Measurements from ENCODE around the gene LPIN2.

Gene LPIN2

GRCh38 chr18:2998644-2999043 is 14.3 kb downstream of the LPIN2 start:
- no peak for DNase-seq

- no peak for DNase-seq
Measured at GRCh38 chr18:2997846-2998564, 14.9 kb downstream of the LPIN2 start.

DNA sequence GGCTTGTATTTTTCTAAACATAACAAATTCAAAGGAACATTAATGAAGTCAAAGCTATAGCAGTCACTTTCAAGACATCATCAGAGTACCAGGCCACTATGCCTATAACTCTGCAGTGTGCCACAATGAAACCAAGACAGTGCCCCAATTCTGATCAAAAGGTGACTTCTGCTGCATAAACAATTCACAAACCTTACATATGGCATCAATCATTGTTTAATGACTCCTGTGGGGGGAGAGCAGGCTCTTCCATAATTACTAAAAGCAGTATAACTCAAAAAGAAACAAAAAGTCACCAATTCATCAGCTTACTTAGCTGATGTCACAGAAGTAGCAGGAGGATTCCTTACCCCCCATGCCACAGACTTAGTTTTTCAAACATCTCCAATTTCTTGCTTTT is 15.5 kb downstream of the LPIN2 start:
- DNase-seq, result no peak

- no peak for DNase-seq
Measured at GRCh38 chr18:2994603-2995432, 18.1 kb downstream of the LPIN2 start.

DNA sequence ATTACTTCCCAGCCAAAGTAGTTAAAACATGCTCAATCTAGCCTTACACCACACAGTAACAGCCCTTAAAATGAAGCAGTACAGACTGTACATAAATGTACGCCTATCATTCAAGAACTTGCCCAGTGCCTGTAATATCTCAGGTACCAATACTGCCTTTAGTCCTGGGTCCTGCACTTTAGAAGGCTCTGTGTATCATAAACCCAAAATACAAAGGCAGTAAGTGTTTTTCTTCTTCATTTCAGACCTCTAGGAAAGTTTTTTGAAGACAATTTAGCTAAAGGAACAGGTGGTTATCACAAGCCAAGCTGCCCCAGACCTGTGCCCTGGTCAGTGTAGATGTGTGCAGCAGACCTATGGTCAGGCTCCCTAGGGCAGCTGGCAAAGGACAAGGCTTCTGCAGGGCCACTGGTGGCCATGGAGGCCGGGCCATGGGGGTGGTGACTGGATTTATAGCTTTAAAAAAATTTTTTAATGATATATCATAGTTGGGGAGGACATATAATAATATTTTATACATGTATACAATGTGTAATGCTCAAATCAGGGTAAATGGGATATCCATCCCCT is 18.8 kb downstream of the LPIN2 start:
- DNase-seq, result no peak

DNA sequence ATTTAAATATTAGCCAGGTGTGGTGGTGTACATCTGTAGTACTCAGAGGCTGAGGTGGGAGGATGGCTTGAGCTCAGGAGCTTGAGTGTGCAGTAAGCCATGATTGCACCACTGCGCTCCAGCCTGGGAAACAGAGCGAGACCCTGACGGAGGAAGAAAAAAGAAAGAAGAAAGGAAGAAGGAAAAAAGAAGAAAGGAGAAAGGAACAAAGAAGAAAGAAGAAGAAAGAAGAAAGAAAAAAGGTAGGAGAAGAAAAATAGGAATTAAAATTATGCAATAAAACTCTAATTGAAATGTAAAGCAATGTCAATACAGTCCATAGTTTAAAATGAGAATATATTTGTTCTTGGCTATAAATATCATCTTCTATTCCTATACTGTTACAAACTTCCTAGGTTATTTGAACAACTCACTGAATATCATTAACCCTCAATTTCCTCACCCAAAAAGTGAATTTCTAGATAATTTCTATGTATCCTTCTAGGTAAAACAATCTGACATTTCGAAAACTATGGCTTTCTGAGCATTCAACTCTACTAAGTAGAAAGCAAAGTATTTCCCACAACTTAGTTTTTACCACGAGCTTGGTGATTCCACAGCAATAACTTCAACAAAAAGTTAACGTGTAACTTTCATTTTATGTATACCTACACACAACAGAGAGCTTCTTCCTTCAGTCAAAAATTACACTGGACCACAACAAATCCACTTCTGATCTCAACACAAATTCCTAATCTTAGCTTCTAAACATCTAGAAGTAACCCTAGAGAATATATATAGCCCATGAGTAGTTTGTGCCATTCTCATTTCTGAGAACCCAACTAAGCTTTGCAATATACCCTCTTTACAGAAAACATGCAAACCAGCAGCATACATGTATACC is 19.7 kb downstream of the LPIN2 start:
- no peak for DNase-seq

DNA sequence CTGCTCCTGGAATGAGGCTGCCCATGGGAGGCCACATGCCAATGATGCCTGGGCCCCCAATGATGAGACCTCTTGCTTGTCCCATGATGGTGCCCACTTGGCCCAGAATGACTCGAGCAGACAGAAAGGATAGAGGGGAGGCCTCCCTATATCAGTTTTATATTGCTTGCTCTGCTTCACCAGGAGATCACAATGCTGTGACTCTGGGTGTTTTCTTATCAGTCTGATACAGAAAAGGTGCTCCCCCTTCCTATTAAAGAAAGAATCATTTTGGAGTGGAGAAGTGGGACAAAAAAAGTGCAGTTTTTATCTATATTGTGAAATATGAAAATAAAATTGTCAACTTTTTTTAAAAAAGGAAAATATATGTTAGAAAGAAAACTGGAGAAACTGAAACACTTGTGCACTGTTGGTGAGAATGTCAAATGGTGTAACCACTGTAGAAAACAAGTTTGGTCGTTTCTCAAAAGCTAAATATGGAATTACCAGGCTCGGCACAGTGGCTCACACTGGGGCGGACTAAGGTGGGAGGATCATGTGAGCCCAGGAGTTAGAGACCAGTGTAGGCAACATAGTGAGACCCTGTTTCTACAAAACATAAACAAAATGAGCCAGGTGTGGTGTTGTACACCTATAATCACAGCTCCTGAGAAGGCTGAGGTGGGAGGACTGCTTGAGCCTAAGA is 21.8 kb downstream of the LPIN2 start:
- no peak for DNase-seq

- DNase-seq, result no peak
Measured at GRCh38 chr18:2987876-2988790, 24.8 kb downstream of the LPIN2 start.

GRCh38 chr18:2986150-2986865 is 26.6 kb downstream of the LPIN2 start:
- DNase-seq, result no peak

- DNase-seq, result no peak
Measured at GRCh38 chr18:2985628-2986027, 27.3 kb downstream of the LPIN2 start.

DNA sequence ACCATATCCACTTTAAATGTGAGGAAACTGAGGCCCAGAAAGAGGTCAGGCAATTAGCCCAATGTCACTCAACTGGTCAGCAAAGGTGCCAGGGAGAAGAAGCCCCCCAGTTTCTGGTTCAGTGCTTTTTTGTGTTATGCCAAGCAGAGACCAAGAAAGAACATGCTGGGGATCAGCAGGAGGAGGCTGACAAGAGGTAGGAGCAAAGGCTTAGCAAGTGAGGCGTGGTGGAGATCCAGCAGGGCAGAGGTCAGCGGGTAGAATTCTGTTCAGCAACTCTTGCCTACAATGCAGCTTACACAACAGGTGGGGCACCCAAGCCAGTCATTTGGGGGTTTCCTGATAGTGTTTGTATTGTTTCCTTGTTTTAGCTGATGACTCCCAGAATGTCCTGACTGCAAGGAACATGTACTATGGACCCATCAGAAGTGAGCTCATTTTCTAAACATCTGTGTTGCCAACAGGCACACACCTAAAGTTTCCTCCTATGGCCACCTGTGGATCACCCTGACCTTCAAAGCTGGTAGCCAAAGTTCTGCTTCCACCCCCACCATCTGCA is 28.2 kb downstream of the LPIN2 start:
- DNase-seq, result no peak

DNA sequence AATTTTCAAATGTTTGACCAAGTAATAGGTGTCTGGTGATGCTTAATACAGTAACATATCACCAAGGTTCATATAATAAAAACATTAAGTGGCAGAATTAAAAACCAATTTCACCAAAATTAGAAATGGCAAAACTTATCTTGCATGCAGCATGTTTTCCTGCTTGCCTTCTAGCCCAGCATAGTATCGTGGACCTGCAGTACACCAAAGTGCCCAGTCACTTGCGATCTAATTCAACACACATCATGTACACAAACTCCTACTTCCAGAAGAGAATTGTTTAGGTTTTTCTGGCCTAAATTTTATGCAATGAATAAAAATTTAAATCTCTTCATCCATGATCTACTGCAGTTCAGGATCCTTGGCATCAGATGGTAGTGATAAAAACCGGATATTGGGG is 28.9 kb downstream of the LPIN2 start:
- DNase-seq, result no peak

- DNase-seq, result no peak
Measured at GRCh38 chr18:2983296-2983695, 29.6 kb downstream of the LPIN2 start.

- DNase-seq, result no peak
Measured at GRCh38 chr18:2982452-2983269, 30.3 kb downstream of the LPIN2 start.

GRCh38 chr18:2982022-2982421 is 30.9 kb downstream of the LPIN2 start:
- DNase-seq, result no peak

DNA sequence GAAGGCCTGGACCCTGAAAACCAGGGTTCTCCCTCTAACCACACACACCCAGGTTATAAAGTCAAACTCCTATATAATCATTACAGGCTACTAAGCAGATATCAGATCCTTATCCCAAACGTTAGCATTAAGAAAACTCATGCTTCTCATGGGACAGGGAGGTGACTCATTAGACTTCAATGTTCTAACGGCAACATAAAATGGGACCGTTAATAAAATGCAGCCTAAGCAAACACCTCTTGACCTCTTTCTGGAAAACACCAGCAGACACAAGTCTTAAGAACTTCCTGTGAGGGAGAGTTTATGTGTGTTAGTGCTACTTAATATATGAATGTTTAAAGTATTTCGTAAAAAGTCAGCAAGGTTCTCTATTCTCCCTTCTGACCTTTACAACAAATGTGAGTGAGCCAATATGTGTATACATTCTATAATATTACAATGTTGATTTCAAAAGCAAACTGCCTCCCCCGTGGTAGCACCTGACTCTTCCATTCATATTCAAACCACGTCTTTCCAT is 31.7 kb downstream of the LPIN2 start:
- DNase-seq, result no peak

GRCh38 chr18:2979871-2980790 is 32.8 kb downstream of the LPIN2 start:
- no peak for DNase-seq

DNA sequence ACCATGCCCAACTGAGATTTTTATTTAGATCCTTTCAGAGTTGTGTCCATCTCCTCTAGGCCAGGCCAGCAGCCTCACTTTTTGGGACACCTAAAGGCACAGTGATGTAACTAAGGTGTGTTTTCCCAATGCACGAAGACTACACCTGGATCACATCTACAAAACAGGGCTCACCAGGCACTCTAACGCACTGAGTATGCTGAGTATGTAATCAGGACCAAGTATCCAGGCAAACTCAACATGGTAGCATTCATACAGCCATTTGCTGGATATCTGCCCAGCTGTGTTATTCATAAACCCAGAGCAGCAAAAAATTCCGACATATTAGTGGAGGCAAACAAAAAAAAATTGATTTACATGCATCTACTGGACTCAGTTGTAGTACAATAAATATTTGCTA is 33.8 kb downstream of the LPIN2 start:
- DNase-seq, result no peak

Data from femur (tissue), 1 donor.